ENCODE data around the gene GABRB3.

The GABRB3 gene

DNA sequence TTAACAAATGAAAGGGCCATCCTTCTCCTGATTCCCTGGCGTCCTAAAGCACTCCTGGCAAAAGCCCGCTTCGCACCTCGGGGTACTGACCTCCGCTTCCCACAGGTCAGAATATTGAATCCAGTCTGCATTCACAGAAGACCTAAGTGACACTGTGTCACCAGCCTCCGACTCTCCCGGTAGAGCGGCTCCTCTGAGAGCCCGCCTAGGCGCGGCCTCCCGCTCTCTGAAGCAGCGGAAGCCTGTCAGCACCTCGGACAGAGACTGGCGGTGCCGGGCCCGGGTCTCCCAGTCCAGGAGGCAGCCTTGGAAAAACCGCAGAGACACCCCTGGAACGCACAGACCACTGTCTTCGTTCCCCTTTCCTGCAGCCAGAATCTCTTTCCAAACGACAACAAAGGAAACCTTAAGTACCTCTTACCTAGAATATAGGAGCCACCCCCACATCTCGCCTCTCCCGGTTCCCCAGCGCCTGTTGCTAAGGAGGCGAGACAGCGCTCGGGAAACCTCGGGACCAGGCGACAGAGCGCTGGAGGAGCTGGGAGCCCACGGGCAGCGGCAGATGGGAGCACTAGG lies 1.2 kb downstream of the GABRB3 start:
- H3K27me3 ChIP-seq (ENCODE audit: low read depth, low read length): peaks cover 4% of the 10 kb centered on the region
- H3K36me3 ChIP-seq (ENCODE audit: control insufficient read depth in 1 of 2, insufficient read depth in 2 of 2, low read length in 2 of 2): no peaks in the 10 kb centered on the region
- no peaks in the 10 kb centered on the region for H3K9me3 ChIP-seq (ENCODE audit: control insufficient read depth in 1 of 2, low read length in 2 of 2)
- H3K27ac ChIP-seq (ENCODE audit: low read length): no peak overlapping the region
- peaks cover 0 to 20% of the 10 kb centered on the region in 2 donors for H3K4me1 ChIP-seq (ENCODE audit: control insufficient read depth in 1 of 2, insufficient read depth in 2 of 2, low read length in 2 of 2)
- peak overlapping the region in 1 of 2 donors; percentile 68 for H3K4me3 ChIP-seq (ENCODE audit: low read depth in 1 of 2, low read length in 2 of 2)

DNA sequence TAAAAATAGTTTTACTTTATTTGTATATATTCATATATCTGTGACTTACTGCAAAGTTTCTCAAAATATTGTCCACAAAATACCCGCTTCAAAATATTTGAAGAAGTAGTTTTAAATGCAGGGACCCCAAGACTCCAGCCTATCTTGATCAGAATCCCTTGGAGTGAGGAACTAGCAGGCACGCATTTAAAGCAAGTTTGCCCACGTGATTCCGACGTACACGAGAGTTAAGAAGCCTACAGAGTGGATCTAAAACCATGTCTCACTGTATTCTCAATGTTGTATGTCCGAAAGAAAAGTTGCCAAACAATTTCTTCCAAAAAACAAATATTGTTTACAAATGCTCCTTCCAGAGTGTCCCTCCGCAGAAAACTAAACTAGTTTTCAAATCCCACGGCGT lies 1.7 kb downstream of the GABRB3 start:
- no peak overlapping the region for H3K27ac ChIP-seq (ENCODE audit: low read length)
- H3K36me3 ChIP-seq (ENCODE audit: control insufficient read depth in 1 of 2, insufficient read depth in 2 of 2, low read length in 2 of 2): no peaks in the 10 kb centered on the region
- peaks cover 0 to 20% of the 10 kb centered on the region in 2 donors for H3K4me1 ChIP-seq (ENCODE audit: control insufficient read depth in 1 of 2, insufficient read depth in 2 of 2, low read length in 2 of 2)
- H3K9me3 ChIP-seq (ENCODE audit: control insufficient read depth in 1 of 2, low read length in 2 of 2): no peaks in the 10 kb centered on the region
- peak overlapping the region in 1 of 2 donors; percentile 68 for H3K4me3 ChIP-seq (ENCODE audit: low read depth in 1 of 2, low read length in 2 of 2)
- peaks cover 4% of the 10 kb centered on the region for H3K27me3 ChIP-seq (ENCODE audit: low read depth, low read length)

DNA sequence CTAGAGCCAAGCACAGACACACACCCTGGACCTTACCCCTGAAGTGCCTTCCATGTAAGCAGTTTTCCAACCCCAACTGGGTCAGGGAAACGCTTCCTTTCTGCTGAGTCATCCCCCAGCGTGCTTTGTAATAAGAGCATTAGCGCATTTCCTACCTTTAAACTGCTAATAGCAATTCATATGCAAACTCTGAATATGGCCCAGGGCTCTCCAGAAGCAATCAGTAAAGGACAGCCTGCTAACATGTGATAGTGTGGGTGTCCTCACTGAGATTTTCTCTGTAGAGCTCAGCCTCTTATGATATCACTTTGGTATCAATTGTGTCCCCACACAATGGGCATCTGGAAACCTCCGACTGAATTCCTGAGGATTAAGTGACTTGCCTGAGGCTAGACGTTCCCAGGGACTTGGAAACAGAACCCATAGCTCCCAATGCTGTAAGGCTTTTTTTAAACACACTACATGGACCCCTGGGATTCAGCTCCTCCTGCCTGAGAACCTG lies 5.6 kb downstream of the GABRB3 start:
- H3K4me1 ChIP-seq (ENCODE audit: control insufficient read depth in 1 of 2, insufficient read depth in 2 of 2, low read length in 2 of 2): peaks cover 0 to 12% of the 10 kb centered on the region in 2 donors
- H3K27me3 ChIP-seq (ENCODE audit: low read depth, low read length): peaks cover 4% of the 10 kb centered on the region
- H3K36me3 ChIP-seq (ENCODE audit: control insufficient read depth in 1 of 2, insufficient read depth in 2 of 2, low read length in 2 of 2): no peaks in the 10 kb centered on the region
- H3K4me3 ChIP-seq (ENCODE audit: low read depth in 1 of 2, low read length in 2 of 2): no peak overlapping the region
- H3K9me3 ChIP-seq (ENCODE audit: control insufficient read depth in 1 of 2, low read length in 2 of 2): no peaks in the 10 kb centered on the region
- H3K27ac ChIP-seq (ENCODE audit: low read length): no peak overlapping the region

DNA sequence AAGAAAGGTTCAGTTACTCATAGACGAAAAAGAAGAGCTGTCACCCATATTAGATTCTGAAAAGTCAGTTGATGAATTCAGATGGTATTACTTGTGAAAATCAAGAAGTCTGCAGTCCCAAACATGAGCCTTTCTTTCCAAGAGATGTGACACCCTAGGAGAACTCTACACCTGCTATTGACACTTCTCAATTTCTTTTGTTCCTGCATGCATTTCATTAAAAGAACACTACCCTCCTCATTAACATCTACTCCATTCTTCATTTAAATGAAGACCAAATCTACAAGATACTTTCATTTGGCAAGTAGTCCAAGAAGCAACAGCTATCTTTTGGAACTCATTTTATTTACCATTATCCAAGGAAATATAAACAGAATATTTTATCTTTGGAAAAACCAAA lies 6.6 kb downstream of the GABRB3 start:
- Histone ChIP-seq H3K4me3 (ENCODE audit: low read depth in 1 of 2, low read length in 2 of 2) (no peak overlapping the region), H3K27me3 (ENCODE audit: low read depth, low read length) (peaks cover under 1% of the 10 kb centered on the region), H3K4me1 (ENCODE audit: control insufficient read depth in 1 of 2, insufficient read depth in 2 of 2, low read length in 2 of 2) (peaks cover 0 to 2% of the 10 kb centered on the region in 2 donors), H3K27ac (ENCODE audit: low read length) (no peak overlapping the region), H3K9me3 (ENCODE audit: control insufficient read depth in 1 of 2, low read length in 2 of 2) (no peaks in the 10 kb centered on the region), H3K36me3 (ENCODE audit: control insufficient read depth in 1 of 2, insufficient read depth in 2 of 2, low read length in 2 of 2) (no peaks in the 10 kb centered on the region)

DNA sequence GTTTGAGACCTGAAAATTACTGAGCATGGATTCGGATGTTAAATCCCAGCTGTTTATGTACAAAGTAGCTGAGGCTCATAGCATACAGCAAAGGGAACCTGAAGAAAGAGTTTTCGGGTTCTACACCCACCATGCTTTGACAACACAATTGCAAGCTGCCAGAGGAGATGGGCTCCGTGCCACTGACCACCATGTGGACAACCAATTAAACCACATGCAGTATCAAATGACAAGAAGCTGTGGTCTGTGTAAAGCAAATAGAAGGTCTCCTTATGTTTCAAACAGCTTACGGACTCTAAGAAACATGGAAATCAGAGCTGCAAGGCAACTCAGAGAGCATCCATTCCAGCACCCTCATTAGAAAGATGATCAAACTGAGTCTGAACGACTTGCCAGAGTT lies 12.9 kb downstream of the GABRB3 start:
- no peaks in the 10 kb centered on the region for H3K9me3 ChIP-seq (ENCODE audit: control insufficient read depth in 1 of 2, low read length in 2 of 2)
- H3K36me3 ChIP-seq (ENCODE audit: control insufficient read depth in 1 of 2, insufficient read depth in 2 of 2, low read length in 2 of 2): no peaks in the 10 kb centered on the region
- no peaks in the 10 kb centered on the region for H3K4me1 ChIP-seq (ENCODE audit: control insufficient read depth in 1 of 2, insufficient read depth in 2 of 2, low read length in 2 of 2)
- no peak overlapping the region for H3K27ac ChIP-seq (ENCODE audit: low read length)
- H3K27me3 ChIP-seq (ENCODE audit: low read depth, low read length): no peaks in the 10 kb centered on the region
- H3K4me3 ChIP-seq (ENCODE audit: low read depth in 1 of 2, low read length in 2 of 2): no peak overlapping the region

DNA sequence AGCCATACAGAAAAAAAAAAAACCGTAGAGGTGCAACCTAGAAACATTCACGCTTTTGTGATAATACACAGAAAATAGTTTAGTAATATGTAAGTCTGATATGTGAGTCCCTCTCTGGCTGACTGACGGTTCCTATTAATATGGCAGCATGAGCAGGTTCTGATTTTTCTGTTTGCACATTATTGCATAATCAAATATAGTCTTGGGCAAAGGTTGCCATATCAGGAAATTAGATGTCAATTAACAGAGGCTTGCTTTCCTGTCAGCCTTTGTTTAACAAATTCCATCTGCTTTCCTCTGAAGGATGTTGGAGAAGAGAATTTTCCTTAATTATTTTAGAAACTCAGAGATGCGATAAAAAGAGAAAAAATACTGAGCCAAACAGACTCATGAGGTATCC lies 14.8 kb downstream of the GABRB3 start:
- Histone ChIP-seq H3K4me3 (ENCODE audit: low read depth in 1 of 2, low read length in 2 of 2) (no peak overlapping the region), H3K36me3 (ENCODE audit: control insufficient read depth in 1 of 2, insufficient read depth in 2 of 2, low read length in 2 of 2) (no peaks in the 10 kb centered on the region), H3K9me3 (ENCODE audit: control insufficient read depth in 1 of 2, low read length in 2 of 2) (no peaks in the 10 kb centered on the region), H3K27me3 (ENCODE audit: low read depth, low read length) (no peaks in the 10 kb centered on the region), H3K4me1 (ENCODE audit: control insufficient read depth in 1 of 2, insufficient read depth in 2 of 2, low read length in 2 of 2) (no peaks in the 10 kb centered on the region), H3K27ac (ENCODE audit: low read length) (no peak overlapping the region)

DNA sequence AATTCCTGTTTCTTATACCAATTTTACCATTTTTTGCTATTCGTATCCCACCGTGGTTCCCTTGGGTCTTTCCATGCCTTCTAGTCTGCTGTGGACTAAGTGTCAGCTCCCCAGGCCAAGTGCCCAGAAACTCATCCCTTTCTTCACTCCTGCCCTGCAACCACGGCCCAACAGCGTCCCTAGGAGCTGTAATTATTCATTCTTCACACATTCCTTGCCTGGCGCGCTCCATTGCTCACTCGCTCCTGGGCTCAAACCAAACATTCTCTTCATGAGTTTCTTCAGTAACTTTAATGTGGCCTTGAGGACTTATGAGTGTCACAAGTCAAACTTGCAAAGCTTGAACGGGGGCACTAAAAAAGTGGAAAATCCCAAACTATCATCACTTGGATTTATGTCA lies 15.7 kb downstream of the GABRB3 start:
- Histone ChIP-seq H3K9me3 (ENCODE audit: control insufficient read depth in 1 of 2, low read length in 2 of 2) (no peaks in the 10 kb centered on the region), H3K36me3 (ENCODE audit: control insufficient read depth in 1 of 2, insufficient read depth in 2 of 2, low read length in 2 of 2) (no peaks in the 10 kb centered on the region), H3K4me1 (ENCODE audit: control insufficient read depth in 1 of 2, insufficient read depth in 2 of 2, low read length in 2 of 2) (no peaks in the 10 kb centered on the region), H3K27me3 (ENCODE audit: low read depth, low read length) (no peaks in the 10 kb centered on the region), H3K4me3 (ENCODE audit: low read depth in 1 of 2, low read length in 2 of 2) (no peak overlapping the region), H3K27ac (ENCODE audit: low read length) (no peak overlapping the region)

DNA sequence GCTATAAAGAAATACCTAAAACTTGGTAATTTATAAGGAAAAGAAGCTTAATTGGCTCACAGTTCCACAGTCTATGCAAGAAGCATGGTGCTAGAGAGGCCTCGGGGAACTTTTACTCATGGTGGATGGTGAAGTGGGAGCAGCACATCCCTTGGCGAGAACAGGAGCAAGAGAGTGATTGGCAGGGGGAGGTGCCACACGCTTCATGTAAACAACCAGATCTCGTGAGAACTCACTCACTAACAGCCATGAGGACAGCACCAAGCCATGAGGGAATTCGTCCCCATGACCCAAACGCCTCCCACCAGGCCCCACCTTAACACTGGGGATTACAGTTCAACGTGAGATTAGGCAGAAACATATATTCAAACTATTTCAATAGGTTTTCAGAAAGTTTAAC lies 28.0 kb downstream of the GABRB3 start:
- Histone ChIP-seq H3K9me3 (ENCODE audit: control insufficient read depth in 1 of 2, low read length in 2 of 2) (peaks cover 0 to 5% of the 10 kb centered on the region in 2 donors), H3K27ac (ENCODE audit: low read length) (no peak overlapping the region), H3K4me1 (ENCODE audit: control insufficient read depth in 1 of 2, insufficient read depth in 2 of 2, low read length in 2 of 2) (no peaks in the 10 kb centered on the region), H3K4me3 (ENCODE audit: low read depth in 1 of 2, low read length in 2 of 2) (no peak overlapping the region), H3K36me3 (ENCODE audit: control insufficient read depth in 1 of 2, insufficient read depth in 2 of 2, low read length in 2 of 2) (no peaks in the 10 kb centered on the region), H3K27me3 (ENCODE audit: low read depth, low read length) (no peaks in the 10 kb centered on the region)

DNA sequence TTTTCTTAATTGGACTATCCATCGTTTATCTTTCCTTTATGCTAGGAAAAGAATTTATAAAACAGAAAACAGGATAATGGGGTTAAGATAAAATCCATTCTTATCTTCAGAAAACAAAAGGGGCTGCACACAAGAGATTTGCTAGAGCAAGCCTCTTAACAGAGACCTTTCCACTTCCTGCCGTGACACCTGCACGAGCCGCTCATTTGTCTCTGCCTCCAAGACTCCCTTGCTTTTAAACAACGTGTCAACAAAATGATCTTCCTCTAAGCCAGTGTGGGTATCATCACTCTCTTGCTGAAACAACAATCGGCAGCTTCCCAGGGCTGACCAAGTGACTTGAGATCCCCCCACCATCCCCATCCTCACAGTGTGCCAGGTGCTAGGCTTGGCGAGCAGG lies 33.1 kb downstream of the GABRB3 start:
- H3K27ac ChIP-seq (ENCODE audit: low read length): no peak overlapping the region
- no peaks in the 10 kb centered on the region for H3K4me1 ChIP-seq (ENCODE audit: control insufficient read depth in 1 of 2, insufficient read depth in 2 of 2, low read length in 2 of 2)
- no peaks in the 10 kb centered on the region for H3K36me3 ChIP-seq (ENCODE audit: control insufficient read depth in 1 of 2, insufficient read depth in 2 of 2, low read length in 2 of 2)
- no peak overlapping the region for H3K4me3 ChIP-seq (ENCODE audit: low read depth in 1 of 2, low read length in 2 of 2)
- H3K9me3 ChIP-seq (ENCODE audit: control insufficient read depth in 1 of 2, low read length in 2 of 2): no peaks in the 10 kb centered on the region
- no peaks in the 10 kb centered on the region for H3K27me3 ChIP-seq (ENCODE audit: low read depth, low read length)

DNA sequence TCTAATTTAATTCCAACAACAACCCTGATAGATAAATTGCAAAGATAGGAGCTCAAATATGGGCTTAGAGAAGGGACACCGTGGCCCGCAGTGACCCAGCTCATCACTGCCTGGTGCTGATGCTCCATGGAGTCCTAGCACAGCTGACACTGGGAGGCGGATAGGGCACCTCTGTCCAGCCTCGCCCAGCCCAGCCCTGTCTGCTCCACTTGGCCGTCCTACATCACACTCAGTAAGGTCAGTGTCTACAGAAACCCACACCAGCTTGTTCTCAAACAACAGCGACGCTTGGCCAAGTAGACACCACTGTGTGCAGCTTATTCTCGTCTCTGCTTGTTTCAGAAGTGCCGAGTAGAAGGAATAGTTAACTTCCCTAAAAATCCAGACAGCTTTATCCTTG lies 33.9 kb downstream of the GABRB3 start:
- Histone ChIP-seq H3K9me3 (ENCODE audit: control insufficient read depth in 1 of 2, low read length in 2 of 2) (peaks cover 0 to 3% of the 10 kb centered on the region in 2 donors), H3K27ac (ENCODE audit: low read length) (no peak overlapping the region), H3K27me3 (ENCODE audit: low read depth, low read length) (no peaks in the 10 kb centered on the region), H3K4me3 (ENCODE audit: low read depth in 1 of 2, low read length in 2 of 2) (no peak overlapping the region), H3K36me3 (ENCODE audit: control insufficient read depth in 1 of 2, insufficient read depth in 2 of 2, low read length in 2 of 2) (no peaks in the 10 kb centered on the region), H3K4me1 (ENCODE audit: control insufficient read depth in 1 of 2, insufficient read depth in 2 of 2, low read length in 2 of 2) (no peaks in the 10 kb centered on the region)

DNA sequence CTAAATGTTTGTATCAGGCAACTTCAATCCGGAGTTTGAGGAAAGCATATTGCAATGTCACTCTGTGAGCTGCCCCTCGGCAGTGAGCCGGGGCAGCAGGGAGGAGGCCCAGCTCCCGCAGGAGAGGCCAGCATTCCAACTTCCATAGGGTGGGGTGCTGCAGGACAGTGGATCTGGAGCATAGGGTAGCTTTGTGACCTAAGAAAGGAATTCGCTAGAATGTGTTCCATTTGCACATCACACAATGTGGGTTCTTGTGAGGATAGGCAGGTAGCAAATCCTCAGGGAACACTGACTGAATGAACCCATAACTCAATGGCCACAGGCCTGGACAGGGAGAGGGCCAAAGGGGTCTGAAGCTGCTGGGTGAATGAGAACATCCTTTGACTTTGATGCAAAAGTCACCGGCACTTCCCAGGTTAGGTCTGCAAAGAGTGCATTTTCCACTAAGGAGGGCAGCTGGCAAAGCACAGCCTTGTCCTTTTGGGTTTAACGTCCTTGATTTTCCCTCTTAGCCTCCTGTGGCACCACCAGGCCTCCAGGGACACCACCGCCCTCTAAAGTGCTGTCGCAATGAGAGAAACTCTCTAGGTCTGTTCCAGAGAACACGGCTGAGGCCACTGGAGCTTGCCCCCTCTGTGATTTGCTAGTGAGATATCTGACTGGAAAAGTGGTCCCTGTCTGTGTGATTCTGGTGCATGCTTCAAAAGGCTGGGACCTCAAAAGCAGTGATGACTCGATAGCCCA lies 36.2 kb downstream of the GABRB3 start:
- peaks cover 6 to 9% of the 10 kb centered on the region in 2 donors for H3K9me3 ChIP-seq (ENCODE audit: control insufficient read depth in 1 of 2, low read length in 2 of 2)
- H3K27ac ChIP-seq (ENCODE audit: low read length): no peak overlapping the region
- H3K4me1 ChIP-seq (ENCODE audit: control insufficient read depth in 1 of 2, insufficient read depth in 2 of 2, low read length in 2 of 2): no peaks in the 10 kb centered on the region
- no peak overlapping the region for H3K4me3 ChIP-seq (ENCODE audit: low read depth in 1 of 2, low read length in 2 of 2)
- H3K27me3 ChIP-seq (ENCODE audit: low read depth, low read length): no peaks in the 10 kb centered on the region
- H3K36me3 ChIP-seq (ENCODE audit: control insufficient read depth in 1 of 2, insufficient read depth in 2 of 2, low read length in 2 of 2): no peaks in the 10 kb centered on the region
